ENCODE measurements around the gene AGO1.

Gene AGO1

GRCh38 chr1:35893051-35893879 is 10.3 kb downstream of the AGO1 start:
- Histone ChIP-seq H3K36me3 (ENCODE audit: control insufficient read depth, insufficient read depth, low read length) (no peaks in the 10 kb centered on the region), H3K4me3 (ENCODE audit: low read depth, low read length) (no peak overlapping the region), H3K9ac (no peak overlapping the region), H2AFZ (no peak overlapping the region), H3K4me1 (no peaks in the 10 kb centered on the region), H3K9me3 (ENCODE audit: control insufficient read depth, low read length) (no peaks in the 10 kb centered on the region), H3K27ac (no peak overlapping the region), H3K4me2 (ENCODE audit: low read length) (no peak overlapping the region), H3K27me3 (ENCODE audit: control insufficient read depth, insufficient read depth, low read length) (no peaks in the 10 kb centered on the region), H3K79me2 (no peaks in the 10 kb centered on the region)
- TF ChIP-seq CTCF (IDR thresholded peaks at IDR 0.05): no peak

- Histone ChIP-seq H3K27ac (no peak overlapping the region), H3K36me3 (ENCODE audit: control insufficient read depth, insufficient read depth, low read length) (no peaks in the 10 kb centered on the region), H3K4me3 (ENCODE audit: low read depth, low read length) (no peak overlapping the region)
Observed at GRCh38 chr1:35894183-35894582, 11.2 kb downstream of the AGO1 start.

GRCh38 chr1:35894656-35895055 is 11.6 kb downstream of the AGO1 start:
- no peak overlapping the region for H2AFZ ChIP-seq
- H3K36me3 ChIP-seq (ENCODE audit: control insufficient read depth, insufficient read depth, low read length): no peaks in the 10 kb centered on the region
- no peak overlapping the region for H3K27ac ChIP-seq

More at GRCh38 chr1:35894183-35894582, 11.2 kb downstream of the AGO1 start:
- H2AFZ ChIP-seq: no peak overlapping the region
- H3K4me2 ChIP-seq (ENCODE audit: low read length): no peak overlapping the region
- no peaks in the 10 kb centered on the region for H3K79me2 ChIP-seq
- H3K4me1 ChIP-seq: no peaks in the 10 kb centered on the region
- no peak overlapping the region for H3K9ac ChIP-seq
- H3K9me3 ChIP-seq (ENCODE audit: control insufficient read depth, low read length): no peaks in the 10 kb centered on the region
- no peak for TF ChIP-seq CTCF (IDR thresholded peaks at IDR 0.05)
- no peaks in the 10 kb centered on the region for H3K27me3 ChIP-seq (ENCODE audit: control insufficient read depth, insufficient read depth, low read length)

GRCh38 chr1:35899941-35900340 is 16.9 kb downstream of the AGO1 start:
- Histone ChIP-seq H2AFZ (no peak overlapping the region), H3K4me2 (ENCODE audit: low read length) (no peak overlapping the region), H3K36me3 (ENCODE audit: control insufficient read depth, insufficient read depth, low read length) (no peaks in the 10 kb centered on the region), H3K9me3 (ENCODE audit: control insufficient read depth, low read length) (no peaks in the 10 kb centered on the region), H3K9ac (no peak overlapping the region), H3K4me3 (ENCODE audit: low read depth, low read length) (no peak overlapping the region), H3K79me2 (no peaks in the 10 kb centered on the region), H3K27me3 (ENCODE audit: control insufficient read depth, insufficient read depth, low read length) (no peaks in the 10 kb centered on the region), H3K4me1 (no peaks in the 10 kb centered on the region), H3K27ac (no peak overlapping the region)
- TF ChIP-seq CTCF (IDR thresholded peaks at IDR 0.05): no peak

More at GRCh38 chr1:35894656-35895055, 11.6 kb downstream of the AGO1 start:
- no peak overlapping the region for H3K4me2 ChIP-seq (ENCODE audit: low read length)
- H3K9ac ChIP-seq: no peak overlapping the region
- H3K27me3 ChIP-seq (ENCODE audit: control insufficient read depth, insufficient read depth, low read length): no peaks in the 10 kb centered on the region
- no peaks in the 10 kb centered on the region for H3K4me1 ChIP-seq
- H3K4me3 ChIP-seq (ENCODE audit: low read depth, low read length): no peak overlapping the region
- H3K9me3 ChIP-seq (ENCODE audit: control insufficient read depth, low read length): no peaks in the 10 kb centered on the region
- no peaks in the 10 kb centered on the region for H3K79me2 ChIP-seq
- no peak for TF ChIP-seq CTCF (IDR thresholded peaks at IDR 0.05)

GRCh38 chr1:35901235-35901634 is 18.2 kb downstream of the AGO1 start:
- no peaks in the 10 kb centered on the region for H3K4me1 ChIP-seq
- H3K36me3 ChIP-seq (ENCODE audit: control insufficient read depth, insufficient read depth, low read length): no peaks in the 10 kb centered on the region

More at GRCh38 chr1:35901235-35901634, 18.2 kb downstream of the AGO1 start:
- H3K4me2 ChIP-seq (ENCODE audit: low read length): no peak overlapping the region
- H3K27me3 ChIP-seq (ENCODE audit: control insufficient read depth, insufficient read depth, low read length): no peaks in the 10 kb centered on the region
- no peak overlapping the region for H3K4me3 ChIP-seq (ENCODE audit: low read depth, low read length)
- no peaks in the 10 kb centered on the region for H3K9me3 ChIP-seq (ENCODE audit: control insufficient read depth, low read length)
- H2AFZ ChIP-seq: no peak overlapping the region
- TF ChIP-seq CTCF (IDR thresholded peaks at IDR 0.05): no peak
- H3K27ac ChIP-seq: no peak overlapping the region
- no peaks in the 10 kb centered on the region for H3K79me2 ChIP-seq
- H3K9ac ChIP-seq: no peak overlapping the region
